Activated CD4-positive, alpha-beta T cell treated with anti-CD3 and anti-CD28 coated beads, Interleukin-2, amount 10 ng/mL, durations not matched to agents 7 days and 5 days (primary cell): Measurements from ENCODE around the gene C10orf120. TPM values are rescaled to one million over a fixed set of nuclear protein-coding genes. Genes with fewer than 3 reads are reported as not detected.

Experiments used
- CTCF ChIA-PET: fragments of 350-600 bp; sonication (Branson Sonifier 250); formaldehyde crosslinking; loops from one replicate; lab custom pipeline; 2021; ENCODE audit warnings: antibody characterized with exemption; lab: Charles Lee
- POLR2A ChIA-PET: fragments of 350-600 bp; sonication (Branson Sonifier 250); formaldehyde crosslinking; loops from one replicate; lab custom pipeline; 2021; ENCODE audit warnings: antibody characterized with exemption; lab: Charles Lee
- DNase-seq: peaks from one replicate; pipeline ENCODE4 v3.0.0-alpha.2; 2020
- H3K27ac Mint-ChIP-seq: one replicate; pipeline ENCODE4 v1.8.0; 2021; ENCODE audit warnings: mild to moderate bottlenecking, moderate library complexity, mixed read lengths
- H3K27me3 Mint-ChIP-seq: one replicate; pipeline ENCODE4 v1.8.0; 2021; ENCODE audit warnings: mixed read lengths
- H3K36me3 Mint-ChIP-seq: one replicate; pipeline ENCODE4 v1.8.0; 2021; ENCODE audit warnings: low read depth, mixed read lengths
- H3K4me1 Mint-ChIP-seq: one replicate; pipeline ENCODE4 v1.8.0; 2021; ENCODE audit warnings: mixed read lengths
- H3K4me3 Mint-ChIP-seq: one replicate; pipeline ENCODE4 v1.8.0; 2021; ENCODE audit warnings: mild to moderate bottlenecking, moderate library complexity, mixed read lengths
- H3K9me3 Mint-ChIP-seq: one replicate; pipeline ENCODE4 v1.8.0; 2021; ENCODE audit warnings: mixed read lengths
- total RNA-seq, 2 experiments: library from RNA; stranded (reverse); gene quantifications; one replicate each; pipeline ENCODE4 v1.2.3, GENCODE V29; 2021

C10orf120 gene
- total RNA-seq = not detected

DNA sequence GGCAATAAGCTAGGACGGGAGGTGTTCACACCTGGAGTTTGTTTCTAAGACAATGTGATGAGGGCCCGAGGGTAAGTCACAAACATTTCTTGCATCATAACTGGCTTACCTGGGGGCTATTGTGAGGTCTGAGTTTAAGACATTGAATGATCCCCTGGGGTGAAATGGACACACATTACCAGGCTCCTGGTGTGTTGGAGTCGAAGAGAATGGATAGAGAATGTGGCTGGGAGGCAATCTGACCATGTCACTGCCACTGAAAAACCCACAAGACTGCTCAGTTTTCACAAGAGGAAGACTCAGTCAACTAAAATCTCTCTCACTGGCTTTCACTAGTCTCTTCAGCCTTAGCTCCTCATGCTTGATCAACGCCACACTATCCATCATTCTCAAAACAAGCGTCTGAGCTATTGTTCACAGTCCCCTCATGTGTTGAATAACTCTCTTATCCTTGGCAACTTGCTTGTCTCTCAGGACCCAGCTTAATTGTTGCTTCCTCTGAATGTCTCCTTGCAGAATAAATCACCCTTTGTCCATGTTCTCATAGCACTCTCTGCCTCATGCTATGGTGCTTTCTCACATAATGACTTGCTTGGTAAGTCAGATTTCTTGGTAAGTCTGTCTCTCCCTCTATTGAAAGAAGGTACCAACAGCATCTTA is at the start of gene C10orf120:
Gene C10orf120 (minus strand): TSS at position 51 of the 660 bp plus-strand sequence. CDS start 56 bp downstream, outside the sequence.
- ChIA-PET POLR2A (no interaction called here), CTCF (no interaction called here)
- no peaks in the 10 kb centered on the region for H3K36me3 Mint-ChIP-seq
- H3K27ac Mint-ChIP-seq = no peak within 1 kb of the TSS
- H3K4me3 Mint-ChIP-seq = no peak within 1 kb of the TSS
- no peaks in the 10 kb centered on the region for H3K4me1 Mint-ChIP-seq
- DNase-seq = no peak
- H3K27me3 Mint-ChIP-seq = peaks cover 5% of the 10 kb centered on the region
- H3K9me3 Mint-ChIP-seq = no peaks in the 10 kb centered on the region

DNA sequence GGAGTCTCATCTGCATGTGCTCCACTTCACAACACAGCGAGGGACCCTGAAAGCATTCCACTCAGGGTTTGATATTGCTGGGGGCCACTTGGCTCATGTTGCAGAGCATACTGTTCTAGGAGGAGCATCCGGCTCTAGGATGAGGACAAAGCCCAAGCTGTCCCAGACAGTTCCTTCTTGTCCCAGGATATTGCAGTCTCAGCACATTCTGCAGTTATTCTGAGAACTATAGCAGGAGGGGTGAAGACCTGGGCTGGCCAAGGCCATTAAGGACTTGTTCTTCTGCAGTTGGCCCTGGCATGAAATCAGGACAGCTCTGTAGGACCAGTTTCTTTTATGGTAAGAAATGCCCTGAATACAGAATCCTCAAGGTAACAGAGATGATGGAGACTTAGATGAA is 48.9 kb upstream of the C10orf120 start:
- CTCF ChIA-PET = no interaction called here
- Mint-ChIP-seq H3K4me1 (no peaks in the 10 kb centered on the region), H3K27me3 (no peaks in the 10 kb centered on the region), H3K36me3 (no peaks in the 10 kb centered on the region), H3K4me3 (no peak overlapping the region), H3K27ac (no peak overlapping the region), H3K9me3 (no peaks in the 10 kb centered on the region)
- POLR2A ChIA-PET = no interaction called here
- DNase-seq = no peak

DNA sequence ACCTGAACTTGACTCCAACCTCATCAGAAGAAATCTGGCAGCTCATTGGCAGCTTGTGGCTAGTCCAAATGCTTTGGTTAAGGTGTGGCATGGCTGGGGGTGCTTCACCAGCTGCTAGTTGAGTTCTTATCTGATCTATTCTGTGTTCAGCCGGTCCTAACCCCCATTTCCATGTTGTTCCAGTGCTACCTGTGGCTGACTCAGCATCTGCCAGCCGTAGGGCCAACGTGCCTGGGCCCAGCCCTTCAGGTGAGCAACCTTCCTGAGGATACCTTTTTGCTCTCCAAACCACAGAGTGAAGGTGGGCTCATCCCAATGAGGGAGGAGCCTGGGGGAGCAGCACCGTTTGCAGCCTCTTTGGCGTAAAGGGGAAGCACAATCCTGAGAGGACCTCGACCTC is 46.8 kb upstream of the C10orf120 start:
- H3K27me3 Mint-ChIP-seq = no peaks in the 10 kb centered on the region
- DNase-seq = no peak
- ChIA-PET POLR2A (no interaction called here), CTCF (no interaction called here)
- H3K27ac Mint-ChIP-seq = no peak overlapping the region
- no peaks in the 10 kb centered on the region for H3K4me1 Mint-ChIP-seq
- no peak overlapping the region for H3K4me3 Mint-ChIP-seq
- no peaks in the 10 kb centered on the region for H3K36me3 Mint-ChIP-seq
- H3K9me3 Mint-ChIP-seq = no peaks in the 10 kb centered on the region

DNA sequence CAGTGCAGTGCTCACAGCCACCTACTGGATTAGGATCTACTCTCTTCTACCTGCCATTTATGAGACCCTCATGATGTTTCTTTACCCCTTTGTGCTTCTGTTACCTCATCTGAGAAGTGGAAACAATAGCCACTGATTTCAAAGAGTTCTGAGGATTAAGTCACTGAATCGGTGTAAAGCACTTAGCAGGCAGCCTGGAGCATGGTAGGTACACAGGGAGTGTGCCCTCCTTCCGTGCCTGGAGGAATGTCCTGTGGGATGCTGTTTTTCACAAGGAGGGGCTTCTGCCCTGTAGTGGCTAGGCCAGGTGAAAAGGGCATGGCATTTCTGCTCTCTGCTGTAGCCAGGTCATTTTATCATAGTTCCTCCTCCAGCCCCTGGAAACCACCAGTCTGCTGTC is 44.6 kb upstream of the C10orf120 start:
- Mint-ChIP-seq H3K36me3 (no peaks in the 10 kb centered on the region), H3K27ac (no peak overlapping the region), H3K4me1 (no peaks in the 10 kb centered on the region), H3K4me3 (no peak overlapping the region), H3K9me3 (no peaks in the 10 kb centered on the region), H3K27me3 (no peaks in the 10 kb centered on the region)
- no peak for DNase-seq
- ChIA-PET CTCF (interaction anchor here (1.0 kb wide), 1 partner anchor 21 kb away, joined by 3 read pairs; no protein-coding TSS in a partner anchor), POLR2A (no interaction called here)

DNA sequence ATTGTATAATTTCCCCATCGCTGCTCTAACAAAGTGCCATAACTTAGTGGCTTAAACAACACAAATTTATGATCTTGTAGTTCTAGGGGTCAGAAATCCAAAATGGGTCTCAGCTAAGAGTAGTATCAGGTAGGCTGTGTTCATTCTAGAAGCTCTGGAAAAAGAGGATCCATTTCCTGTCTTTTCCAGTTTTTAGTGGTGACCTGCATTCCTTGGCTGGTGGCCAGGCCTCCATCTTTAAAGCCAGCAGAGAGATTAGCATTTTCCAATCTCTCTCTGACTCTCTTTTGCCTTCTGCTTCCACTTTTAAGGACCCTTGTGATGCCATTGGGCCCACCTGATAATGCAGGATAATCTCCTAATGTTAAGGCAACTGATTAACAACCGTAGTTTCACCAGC is 41.0 kb upstream of the C10orf120 start:
- ChIA-PET POLR2A (no interaction called here), CTCF (no interaction called here)
- DNase-seq = no peak
- Mint-ChIP-seq H3K36me3 (no peaks in the 10 kb centered on the region), H3K4me3 (no peak overlapping the region), H3K9me3 (no peaks in the 10 kb centered on the region), H3K27me3 (peaks cover 12% of the 10 kb centered on the region), H3K4me1 (no peaks in the 10 kb centered on the region), H3K27ac (no peak overlapping the region)

DNA sequence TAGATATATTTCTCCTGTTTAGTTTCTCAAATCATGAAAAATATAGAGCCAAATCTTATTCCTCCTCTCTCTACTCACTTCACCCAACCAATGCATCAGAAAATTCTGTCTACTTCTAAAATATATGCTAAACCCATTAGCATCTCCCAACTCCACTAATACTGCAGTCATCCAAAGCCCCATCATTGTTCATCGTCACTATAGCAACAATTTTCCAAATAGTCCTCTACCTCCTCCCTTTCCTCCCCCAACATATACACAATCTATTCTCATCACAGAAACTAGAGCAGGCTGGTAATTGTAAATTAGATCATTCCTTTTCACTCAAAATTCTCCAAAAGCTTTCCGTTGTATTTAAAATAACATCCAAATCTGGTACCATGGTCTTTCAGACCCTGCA is 38.4 kb upstream of the C10orf120 start:
- Mint-ChIP-seq H3K27me3 (peaks cover 14% of the 10 kb centered on the region), H3K9me3 (no peaks in the 10 kb centered on the region), H3K4me3 (no peak overlapping the region), H3K27ac (no peak overlapping the region), H3K36me3 (no peaks in the 10 kb centered on the region), H3K4me1 (no peaks in the 10 kb centered on the region)
- no peak for DNase-seq
- CTCF ChIA-PET = no interaction called here
- POLR2A ChIA-PET = no interaction called here

DNA sequence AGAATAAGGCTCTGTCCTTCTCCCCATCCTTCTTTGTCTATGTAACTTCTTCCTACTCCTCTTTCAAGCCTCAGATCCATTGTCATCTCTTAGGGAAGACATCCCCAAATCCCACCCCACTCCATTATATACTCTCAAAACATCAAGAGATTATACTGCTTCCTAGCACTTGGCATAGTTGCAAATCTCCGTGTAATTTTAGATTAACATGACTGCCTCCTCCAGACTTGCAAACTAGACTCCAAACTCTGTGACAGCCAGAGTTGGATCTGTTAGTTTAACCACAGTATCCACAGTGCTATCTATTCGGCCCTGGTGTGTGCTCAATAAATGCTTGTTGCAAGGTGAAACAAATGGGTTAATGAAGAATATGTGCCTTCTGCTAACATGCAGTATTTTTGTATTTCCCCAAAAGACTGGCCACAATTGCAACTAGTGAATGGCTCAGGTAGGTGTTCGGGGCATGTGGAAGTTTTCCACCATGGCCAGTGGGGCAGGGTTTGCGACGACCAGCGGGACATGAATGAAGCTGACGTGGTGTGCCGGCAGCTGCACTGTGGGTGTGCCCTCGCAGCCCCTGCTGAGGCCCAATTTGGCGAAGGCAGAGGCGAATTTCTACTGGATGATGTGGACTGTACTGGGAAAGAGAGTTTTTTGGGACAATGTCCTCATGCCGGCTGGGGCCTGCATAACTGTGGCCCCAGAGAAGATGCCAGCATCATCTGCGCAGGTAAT is 34.5 kb upstream of the C10orf120 start:
- ChIA-PET POLR2A (no interaction called here), CTCF (no interaction called here)
- Mint-ChIP-seq H3K27ac (no peak overlapping the region), H3K9me3 (no peaks in the 10 kb centered on the region), H3K4me3 (no peak overlapping the region), H3K4me1 (no peaks in the 10 kb centered on the region), H3K36me3 (no peaks in the 10 kb centered on the region), H3K27me3 (peaks cover 14% of the 10 kb centered on the region)
- no peak for DNase-seq

DNA sequence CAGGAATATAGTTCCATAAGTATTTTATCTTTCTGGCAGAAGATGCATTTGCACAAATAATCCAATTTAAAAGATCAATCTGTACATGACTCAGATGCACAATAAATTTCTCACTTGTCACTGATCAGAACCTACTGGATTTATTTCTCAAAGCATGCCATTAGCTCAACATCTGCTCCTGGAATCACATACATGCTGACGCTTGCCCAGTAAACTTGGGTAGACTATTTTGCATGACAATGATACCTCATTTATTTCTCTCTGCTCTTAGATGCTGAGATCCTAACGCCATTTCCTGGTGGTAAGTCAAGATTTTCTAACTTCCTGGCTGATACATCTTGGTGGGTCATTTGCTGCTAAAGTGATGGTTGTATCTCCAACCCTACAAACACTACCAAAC is 33.8 kb upstream of the C10orf120 start:
- H3K4me1 Mint-ChIP-seq = no peaks in the 10 kb centered on the region
- ChIA-PET POLR2A (no interaction called here), CTCF (no interaction called here)
- H3K27me3 Mint-ChIP-seq = peaks cover 12% of the 10 kb centered on the region
- no peaks in the 10 kb centered on the region for H3K36me3 Mint-ChIP-seq
- H3K4me3 Mint-ChIP-seq = no peak overlapping the region
- H3K9me3 Mint-ChIP-seq = no peaks in the 10 kb centered on the region
- no peak for DNase-seq
- H3K27ac Mint-ChIP-seq = no peak overlapping the region

DNA sequence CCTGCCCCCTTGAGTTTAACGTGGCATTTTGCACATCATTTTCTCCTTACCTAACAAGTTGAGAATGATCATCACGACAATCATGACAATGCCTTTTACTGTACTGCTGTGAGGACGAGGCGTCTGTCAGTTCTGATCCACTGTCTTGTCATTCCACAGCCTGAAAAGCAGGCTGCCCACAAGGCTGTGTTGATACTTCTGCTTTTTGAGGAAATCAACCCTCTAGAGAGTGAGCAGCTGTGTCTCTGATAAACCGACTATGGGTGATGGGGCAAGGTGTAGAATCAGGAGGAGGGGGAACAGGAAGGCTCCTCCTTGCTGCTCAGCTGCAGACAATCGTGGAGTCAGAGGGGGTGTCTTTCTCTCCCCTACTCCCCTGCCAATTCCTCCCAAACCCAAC is 30.6 kb upstream of the C10orf120 start:
- ChIA-PET POLR2A (no interaction called here), CTCF (no interaction called here)
- Mint-ChIP-seq H3K4me3 (no peak overlapping the region), H3K9me3 (no peaks in the 10 kb centered on the region), H3K27ac (no peak overlapping the region), H3K36me3 (no peaks in the 10 kb centered on the region), H3K4me1 (no peaks in the 10 kb centered on the region), H3K27me3 (peaks cover 3% of the 10 kb centered on the region)
- DNase-seq = no peak

DNA sequence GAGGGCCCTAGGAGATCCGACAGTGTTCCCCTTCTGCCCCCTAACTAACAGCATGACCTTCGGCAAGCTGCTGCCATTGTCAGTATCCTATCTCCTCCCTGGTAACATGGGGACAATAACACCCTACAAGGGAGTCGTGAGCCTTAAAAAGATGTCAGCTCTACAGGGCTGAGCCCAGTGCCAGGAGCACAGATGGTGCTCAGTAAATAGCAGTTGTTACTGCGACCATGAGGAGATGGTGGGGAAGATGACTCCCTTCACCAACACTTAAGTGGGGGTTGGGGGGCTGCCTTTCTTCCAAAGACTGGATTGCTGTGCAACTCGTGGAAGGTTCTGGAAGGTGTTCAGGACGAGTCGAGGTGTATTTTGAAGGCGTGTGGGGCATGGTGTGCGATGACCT is 29.5 kb upstream of the C10orf120 start:
- POLR2A ChIA-PET = no interaction called here

DNA sequence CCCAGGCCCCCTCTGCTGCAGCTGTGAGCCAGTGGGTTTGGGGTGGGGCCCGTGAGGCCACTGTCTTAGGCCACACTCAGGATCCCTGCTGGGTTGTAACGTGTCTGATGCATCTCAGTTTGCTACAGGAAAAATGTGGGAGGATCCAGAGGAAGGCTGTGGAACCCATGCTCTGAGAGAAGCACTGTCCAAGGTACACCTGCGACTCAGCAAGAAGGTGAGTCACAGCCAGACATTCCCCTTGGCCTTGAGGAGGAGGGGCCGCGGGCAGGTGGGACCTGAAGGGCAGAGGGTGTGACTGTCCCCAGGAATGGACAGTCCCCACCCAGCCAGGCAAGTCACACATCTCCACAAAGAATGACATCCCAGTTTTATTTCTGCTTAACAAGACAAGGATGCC is 27.8 kb upstream of the C10orf120 start:
- H3K4me3 Mint-ChIP-seq = no peak overlapping the region
- no peak for DNase-seq
- ChIA-PET CTCF (no interaction called here), POLR2A (no interaction called here)
- no peaks in the 10 kb centered on the region for H3K27me3 Mint-ChIP-seq
- H3K4me1 Mint-ChIP-seq = no peaks in the 10 kb centered on the region
- H3K36me3 Mint-ChIP-seq = no peaks in the 10 kb centered on the region
- no peaks in the 10 kb centered on the region for H3K9me3 Mint-ChIP-seq
- H3K27ac Mint-ChIP-seq = no peak overlapping the region

More for the DNA sequence above, 29.5 kb upstream of the C10orf120 start:
- H3K4me1 Mint-ChIP-seq = no peaks in the 10 kb centered on the region
- CTCF ChIA-PET = no interaction called here
- no peak overlapping the region for H3K4me3 Mint-ChIP-seq
- no peaks in the 10 kb centered on the region for H3K36me3 Mint-ChIP-seq
- H3K27ac Mint-ChIP-seq = no peak overlapping the region
- DNase-seq = no peak
- H3K9me3 Mint-ChIP-seq = no peaks in the 10 kb centered on the region
- H3K27me3 Mint-ChIP-seq = peaks cover 3% of the 10 kb centered on the region

DNA sequence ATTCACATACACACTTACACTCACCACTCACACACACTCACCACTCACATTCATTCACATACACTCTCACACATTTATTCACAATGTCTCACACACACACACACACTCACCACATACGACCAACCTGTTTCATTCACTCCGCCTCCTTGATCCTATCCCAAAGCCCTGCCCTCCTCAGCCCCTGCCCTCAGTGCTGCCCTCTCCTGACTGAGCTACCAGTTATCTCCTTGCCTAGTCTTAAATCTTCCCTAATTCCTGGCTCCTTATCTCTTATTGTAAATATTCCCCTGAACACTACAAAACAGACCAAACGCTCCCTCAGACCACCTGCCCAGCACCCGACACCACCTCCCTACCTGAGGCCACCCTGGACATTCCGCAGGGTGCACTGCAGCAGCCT is 26.1 kb upstream of the C10orf120 start:
- no peak overlapping the region for H3K27ac Mint-ChIP-seq
- no peak overlapping the region for H3K4me3 Mint-ChIP-seq
- H3K27me3 Mint-ChIP-seq = peaks cover 4% of the 10 kb centered on the region
- no peaks in the 10 kb centered on the region for H3K4me1 Mint-ChIP-seq
- H3K36me3 Mint-ChIP-seq = no peaks in the 10 kb centered on the region
- H3K9me3 Mint-ChIP-seq = no peaks in the 10 kb centered on the region
- CTCF ChIA-PET = no interaction called here
- POLR2A ChIA-PET = no interaction called here
- DNase-seq = no peak

DNA sequence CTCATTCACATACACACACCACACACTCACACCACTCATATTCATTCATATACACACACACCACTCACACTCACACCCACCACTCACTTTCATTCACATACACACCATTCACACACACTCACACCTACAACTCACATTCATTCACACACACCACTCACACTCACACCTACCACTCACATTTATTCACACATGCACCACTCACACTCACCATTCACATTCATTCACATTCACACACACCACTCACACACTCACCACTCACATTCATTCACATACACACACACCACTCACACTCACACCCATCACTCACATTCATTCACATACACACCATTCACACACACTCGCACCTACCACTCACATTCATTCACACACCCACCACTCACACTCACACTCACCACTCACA is 25.4 kb upstream of the C10orf120 start:
- ChIA-PET CTCF (no interaction called here), POLR2A (no interaction called here)
- no peak overlapping the region for H3K27ac Mint-ChIP-seq
- no peaks in the 10 kb centered on the region for H3K9me3 Mint-ChIP-seq
- peaks cover 7% of the 10 kb centered on the region for H3K27me3 Mint-ChIP-seq
- H3K4me1 Mint-ChIP-seq = no peaks in the 10 kb centered on the region
- DNase-seq = no peak
- H3K4me3 Mint-ChIP-seq = no peak overlapping the region
- no peaks in the 10 kb centered on the region for H3K36me3 Mint-ChIP-seq

DNA sequence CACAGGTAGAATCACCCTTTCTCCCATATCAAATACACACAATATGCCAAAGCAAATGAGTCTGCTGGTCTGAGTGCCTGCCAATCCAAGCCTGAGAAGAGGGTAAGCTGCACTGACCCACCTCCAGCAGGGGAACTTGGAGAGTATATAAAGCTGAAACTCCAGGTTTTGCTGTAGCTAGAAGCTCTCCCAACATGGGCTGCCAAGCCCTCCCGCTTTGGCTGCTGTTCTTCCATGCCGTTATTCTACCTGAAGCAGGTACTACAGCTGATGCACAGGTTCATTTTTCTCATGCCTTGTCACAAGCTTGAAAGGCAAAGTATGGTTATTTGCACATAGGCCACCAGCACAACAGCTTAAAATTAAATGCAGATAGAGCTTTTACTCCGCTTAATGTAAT is 21.5 kb upstream of the C10orf120 start:
- Mint-ChIP-seq H3K27ac (no peak overlapping the region), H3K4me3 (no peak overlapping the region), H3K36me3 (no peaks in the 10 kb centered on the region), H3K9me3 (no peaks in the 10 kb centered on the region), H3K27me3 (peaks cover 14% of the 10 kb centered on the region), H3K4me1 (no peaks in the 10 kb centered on the region)
- CTCF ChIA-PET = no interaction called here
- POLR2A ChIA-PET = no interaction called here
- DNase-seq = no peak
